HG02571 (cell line): ENCODE measurements around the gene MAP1LC3B.
"Not testable (repeated sequence)": the region's sequence is repeated elsewhere in the genome, so short reads cannot be mapped to it uniquely, and the experiment has no call there.

Experiments
- ATAC-seq: cut with Tn5 transposase; IDR thresholded peaks from one replicate; pipeline ENCODE4 v1.9.1; 2021; ENCODE audit warnings: mild to moderate bottlenecking, moderate library complexity; ENCODE audit not compliant: unreplicated experiment

The MAP1LC3B gene

GRCh38 chr16:87380403-87380802 lies 11.7 kb upstream of the MAP1LC3B start:
- ATAC-seq = no peak

- no peak for ATAC-seq
Observed at GRCh38 chr16:87380881-87381280, 11.3 kb upstream of the MAP1LC3B start.

DNA sequence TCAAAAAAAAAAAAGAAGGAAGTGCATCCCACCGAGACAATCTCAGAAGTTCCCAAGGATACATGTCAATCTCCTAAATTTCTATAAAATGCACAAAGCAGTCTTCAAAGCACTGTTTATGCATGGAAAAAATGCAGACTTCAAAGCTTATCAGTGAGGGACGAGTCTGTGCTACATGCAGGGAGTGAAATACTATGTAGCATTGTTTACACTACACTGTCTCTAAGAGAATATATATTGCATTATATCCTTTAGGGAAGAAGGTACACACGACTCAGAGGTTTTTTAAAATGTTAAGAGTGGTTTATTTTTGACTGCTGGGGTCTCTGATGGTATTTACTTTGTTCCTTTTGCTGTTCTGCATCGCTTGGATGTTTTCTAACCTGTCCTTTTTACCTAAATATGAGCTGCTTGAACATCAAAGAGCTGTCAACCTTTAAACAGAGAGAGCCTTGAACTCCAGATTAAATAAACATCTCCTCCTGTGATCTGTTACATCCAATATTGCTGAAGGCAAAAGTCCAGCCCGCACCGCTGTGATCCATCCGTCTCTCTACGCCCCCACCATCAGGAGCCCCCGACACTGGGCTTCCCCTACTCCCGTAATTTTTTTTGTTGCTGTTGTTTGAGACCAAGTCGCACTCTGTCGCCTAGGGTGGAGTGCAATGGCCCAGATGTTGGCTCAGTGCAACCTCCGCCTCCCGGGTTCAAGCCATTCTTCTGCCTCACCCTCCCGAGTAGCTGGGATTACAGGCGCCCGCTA lies 9.9 kb upstream of the MAP1LC3B start:
- ATAC-seq = no peak

DNA sequence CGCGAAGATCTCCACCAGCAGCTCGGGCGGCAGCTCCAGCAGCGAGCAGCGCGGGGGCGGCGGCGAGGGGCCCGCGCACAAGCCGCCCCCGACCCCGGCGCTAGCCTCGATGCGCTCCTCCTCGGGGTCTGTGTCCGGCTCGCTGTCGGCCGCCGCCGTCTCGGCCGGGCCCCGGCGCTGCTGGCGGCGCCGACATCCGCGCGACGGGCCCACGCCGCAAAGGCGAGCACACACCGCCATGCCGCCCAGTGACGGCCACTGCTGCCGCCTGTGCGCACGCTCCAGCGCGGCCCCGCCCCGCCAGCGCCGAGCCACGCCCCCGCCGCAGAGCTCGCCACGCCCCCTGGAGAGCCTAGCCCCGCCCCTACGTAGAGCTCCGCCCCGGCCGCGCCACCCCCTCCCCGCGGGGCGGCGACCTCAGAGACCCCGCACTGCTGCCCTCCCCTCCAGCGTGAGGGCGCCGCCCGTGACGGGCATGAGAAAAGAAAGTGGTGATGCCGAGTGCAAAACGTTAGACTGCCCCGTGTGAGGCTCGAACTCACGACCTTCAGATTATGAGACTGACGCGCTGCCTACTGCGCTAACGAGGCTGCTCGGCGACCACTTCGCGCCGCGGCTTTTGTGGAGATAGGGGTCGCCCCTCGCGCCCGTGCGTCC lies 8.5 kb upstream of the MAP1LC3B start, which contains the start of gene FBXO31:
FBXO31 (minus strand) TSS at position 272 of the 657 bp plus-strand sequence; CDS start at position 240, 32 bp downstream.
- peak; percentile 48 for ATAC-seq

DNA sequence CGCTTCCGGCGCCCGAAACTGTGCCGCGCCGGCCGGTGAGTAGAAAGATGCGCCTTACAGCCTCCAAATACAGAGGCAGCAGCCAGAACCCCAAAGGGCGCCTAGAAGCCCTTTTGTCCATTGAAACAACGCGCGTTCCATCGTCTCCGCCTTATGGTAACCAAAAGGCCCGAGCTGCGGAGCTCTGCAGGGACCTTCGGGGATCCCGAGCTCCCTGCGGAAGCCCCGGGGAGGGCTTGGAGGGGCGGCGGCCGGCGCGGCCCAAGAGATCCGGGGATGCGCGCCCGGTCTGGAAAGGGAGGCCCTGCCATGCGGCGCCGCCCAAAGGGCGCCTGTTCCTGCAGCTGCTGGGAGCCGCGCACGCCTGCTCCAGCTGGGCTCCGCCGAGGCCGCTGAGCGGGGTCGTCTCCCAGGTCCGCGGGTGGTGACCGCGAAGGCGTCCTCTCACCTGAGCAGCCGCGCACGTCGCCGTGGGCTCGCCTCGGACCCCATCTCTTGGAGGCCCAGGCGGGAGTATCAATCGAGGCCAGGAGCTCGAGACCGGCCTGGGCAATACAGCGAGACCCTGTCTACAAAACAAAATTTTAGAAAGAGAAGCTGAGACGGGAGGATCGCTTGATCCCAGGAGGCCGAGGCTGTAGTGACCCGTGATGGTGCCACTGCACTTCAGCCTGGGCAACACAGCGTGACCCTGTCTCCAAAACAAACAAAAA lies 7.8 kb upstream of the MAP1LC3B start:
- ATAC-seq = peak; percentile 1

GRCh38 chr16:87384875-87385167 lies 7.3 kb upstream of the MAP1LC3B start:
- ATAC-seq = not testable (repeated sequence)

- ATAC-seq = peak; percentile 40
Observed at GRCh38 chr16:87387942-87388817, 4.0 kb upstream of the MAP1LC3B start.

- no peak for ATAC-seq
Observed at GRCh38 chr16:87388818-87389134, 3.4 kb upstream of the MAP1LC3B start.

GRCh38 chr16:87389245-87389644 lies 2.9 kb upstream of the MAP1LC3B start:
- no peak for ATAC-seq

DNA sequence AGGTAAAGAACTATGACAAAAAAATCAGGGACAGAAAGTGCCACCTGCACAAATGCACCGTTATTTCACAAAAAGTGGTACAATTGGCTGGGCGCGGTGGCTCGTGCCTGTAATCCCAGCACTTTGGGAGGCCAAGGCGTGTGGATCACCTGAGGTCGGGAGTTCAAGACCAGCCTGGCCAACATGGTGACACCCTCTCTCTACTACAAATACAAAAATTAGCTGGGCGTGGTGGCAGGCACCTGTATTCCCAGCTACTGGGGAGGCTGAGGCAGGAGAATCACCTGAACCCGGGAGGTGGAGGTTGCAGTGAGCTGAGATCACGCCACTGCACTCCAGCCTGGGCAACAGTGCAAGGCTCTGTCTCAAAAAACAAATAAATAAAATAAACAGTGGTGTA lies 2.2 kb upstream of the MAP1LC3B start:
- ATAC-seq = not testable (repeated sequence)

DNA sequence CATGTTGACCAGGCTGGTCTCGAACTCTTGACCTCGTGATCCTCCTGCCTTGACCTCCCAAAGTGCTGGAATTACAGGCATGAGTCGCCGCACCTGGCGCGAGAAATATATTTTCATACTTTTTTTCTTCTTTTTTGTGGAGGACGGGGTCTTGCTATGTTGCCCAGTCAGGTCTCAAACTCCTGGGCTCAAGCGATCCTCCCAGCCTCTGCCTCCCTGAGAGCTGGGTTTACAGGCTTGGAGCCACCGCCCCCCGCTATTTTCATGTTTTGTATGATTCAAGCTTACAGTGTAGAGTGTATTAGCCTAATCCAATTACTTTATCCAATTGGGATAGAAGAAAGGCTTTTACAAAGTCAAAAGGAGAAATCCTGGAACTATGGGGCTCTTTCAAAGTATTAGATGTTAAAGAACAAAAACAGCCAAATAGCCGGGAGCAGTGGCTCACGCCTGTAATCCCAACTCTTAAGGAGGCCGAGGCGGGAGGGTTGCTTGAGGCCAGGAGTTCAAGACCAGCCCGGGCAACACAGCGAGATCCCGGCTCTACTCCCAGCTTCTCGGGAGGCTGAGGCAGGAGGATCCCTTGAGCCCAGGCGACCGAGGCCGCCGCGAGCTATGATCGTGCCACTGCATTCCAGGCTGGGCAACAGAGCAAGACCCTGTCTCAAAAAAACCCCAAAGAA lies 1.4 kb upstream of the MAP1LC3B start:
- ATAC-seq = no peak

- peak; percentile 14 for ATAC-seq
Observed at GRCh38 chr16:87391324-87391949, 699 bp upstream of the MAP1LC3B start.

- ATAC-seq = peak; percentile 1
Observed at GRCh38 chr16:87392821-87393679, 914 bp downstream of the MAP1LC3B start.

- no peak for ATAC-seq
Observed at GRCh38 chr16:87393680-87394055, 1.5 kb downstream of the MAP1LC3B start.

DNA sequence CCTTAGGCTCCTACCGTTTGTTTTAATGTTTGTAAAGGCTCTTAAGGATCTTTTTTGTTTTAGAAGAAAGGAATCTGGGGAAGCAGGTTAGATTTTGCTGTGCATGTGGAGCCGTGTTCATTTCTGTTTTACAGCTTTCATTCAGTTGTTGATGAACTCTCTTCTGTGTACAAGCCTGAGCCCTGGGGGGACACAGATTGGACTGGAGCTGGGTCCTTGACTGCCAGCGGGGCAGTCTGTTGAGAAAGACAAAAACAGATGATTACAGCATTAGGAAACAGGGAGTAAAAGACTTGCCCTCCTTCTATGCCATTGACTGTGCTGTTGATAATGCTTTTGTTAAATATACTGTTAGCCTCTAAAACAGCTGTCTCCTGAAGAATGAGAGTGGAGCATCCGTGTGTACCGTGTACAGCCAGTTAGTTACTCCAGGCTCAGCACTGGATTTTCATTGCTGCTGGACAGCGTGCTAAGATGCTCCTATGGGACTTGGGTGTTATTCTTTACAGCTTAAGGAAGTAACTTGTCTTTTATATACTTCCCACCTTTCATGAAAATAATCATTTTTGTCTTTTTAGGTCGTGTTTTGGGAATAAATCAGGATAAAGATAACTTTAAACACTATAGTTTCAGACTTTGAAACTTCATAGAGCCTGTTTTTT lies 3.2 kb downstream of the MAP1LC3B start:
- ATAC-seq = no peak

GRCh38 chr16:87404764-87405625 lies 12.9 kb downstream of the MAP1LC3B start:
- ATAC-seq = no peak

DNA sequence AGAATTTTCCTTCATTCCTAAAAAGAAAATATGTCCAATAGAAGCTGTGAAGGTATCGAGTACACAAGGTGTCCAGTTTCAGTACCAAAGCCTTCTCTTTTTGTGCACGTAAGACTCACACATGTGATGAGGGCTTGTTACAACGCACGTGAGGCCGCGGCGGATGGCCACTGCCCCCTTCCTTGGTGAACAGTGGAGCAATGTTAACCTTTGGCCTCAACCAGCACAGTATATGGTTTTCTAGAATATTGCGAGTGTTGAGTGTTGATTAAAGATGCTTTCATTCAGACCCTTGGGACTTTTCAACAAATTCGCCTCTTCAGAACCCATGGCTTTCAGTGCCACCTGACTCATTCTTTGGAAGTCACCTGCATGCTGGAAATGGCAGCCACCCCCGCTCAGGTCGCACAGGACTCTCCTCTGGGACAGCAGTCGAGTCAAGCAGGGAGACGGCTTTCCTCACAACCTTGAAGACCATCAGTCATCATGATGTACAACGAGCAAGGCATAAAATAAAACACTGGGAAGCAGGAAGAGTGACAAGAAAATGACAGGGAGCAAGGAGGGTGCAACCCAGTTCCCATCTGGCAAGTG lies 14.5 kb downstream of the MAP1LC3B start:
- ATAC-seq = no peak
